ENCODE results near the gene RAD51AP2. TPM values are rescaled to one million over a fixed set of nuclear protein-coding genes. Genes with fewer than 3 reads are reported as not detected.

Gene RAD51AP2
- total and polyA plus RNA-seq, 2 donors (not counting 3 experiments of a cell fraction or from before 2014, with no cell fraction given), result not detected

DNA sequence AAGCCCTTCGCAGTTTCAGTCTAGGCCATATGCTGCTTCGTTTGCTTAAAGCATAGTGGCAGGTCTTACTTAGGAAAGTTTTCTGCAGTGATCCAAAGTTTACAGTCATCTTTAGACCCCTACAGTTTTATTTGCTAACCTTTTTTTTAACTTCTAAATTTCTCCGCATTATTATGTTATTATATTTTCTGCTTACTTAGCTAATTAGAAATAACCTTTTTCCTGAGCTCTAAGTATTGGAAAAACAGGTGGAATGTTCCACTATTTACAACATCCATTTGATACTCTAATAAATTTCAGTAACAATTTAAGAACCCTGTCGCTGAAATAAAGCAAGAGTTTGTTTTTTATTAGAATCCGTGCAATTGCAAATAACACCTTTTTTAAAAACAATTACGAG lies 4.1 kb upstream of the RAD51AP2 start:
- no TSS peak for BruUV-seq (replicated peaks)
- Histone ChIP-seq H3K36me3 (ENCODE audit: control insufficient read depth in 2 of 2, extremely low read depth in 1 of 2, insufficient read depth in 2 of 2, low read length in 2 of 2) (no peaks in the 10 kb centered on the region), H2AFZ (ENCODE audit: low read depth, low read length) (no peak overlapping the region), H3K4me3 (replicated peaks in 1 of 3; ENCODE audit: insufficient read depth in 1 of 3, low read depth in 1 of 3, low read length in 3 of 3) (no peak overlapping the region), H3K9me1 (replicated peaks; ENCODE audit: control insufficient read depth, extremely low read depth, insufficient read depth, low read length) (no peaks in the 10 kb centered on the region), H3K27ac (ENCODE audit: insufficient read depth, low read depth, low read length) (no peak overlapping the region), H3K4me1 (ENCODE audit: control insufficient read depth, extremely low read depth, insufficient read depth, low read length) (peaks cover 2% of the 10 kb centered on the region), H3K79me2 (ENCODE audit: control insufficient read depth, insufficient read depth, low read length) (no peaks in the 10 kb centered on the region), H4K20me1 (replicated peaks; ENCODE audit: control insufficient read depth, extremely low read depth, insufficient read depth, low read length) (no peaks in the 10 kb centered on the region), H3K27me3 (ENCODE audit: control insufficient read depth in 2 of 2, insufficient read depth in 2 of 2, low read length in 2 of 2) (peaks cover 1 to 34% of the 10 kb centered on the region in 2 experiments), H3K9me3 (replicated peaks; ENCODE audit: control insufficient read depth, insufficient read depth, low read length) (no peaks in the 10 kb centered on the region), H3K9ac (replicated peaks; ENCODE audit: extremely low read depth, insufficient read depth, low read length) (no peak overlapping the region), H3K4me2 (ENCODE audit: insufficient read depth, low read length) (no peak overlapping the region)
- FAIRE-seq (no peak), DNase-seq (ENCODE audit: low read depth, low spot score) (no peak)
- POLR2A ChIA-PET, result no interaction called here
- TF ChIP-seq MYC (IDR thresholded peaks at IDR 0.05; ENCODE audit: low read depth, low read length) (no peak), EZH2 (IDR thresholded peaks at IDR 0.05; ENCODE audit: borderline replicate concordance, low read depth, low read length, severe bottlenecking) (no peak), POLR2AphosphoS5 (IDR thresholded peaks at IDR 0.05; ENCODE audit: insufficient read depth, low read depth, low read length) (no peak), JUN (IDR thresholded peaks at IDR 0.05; ENCODE audit: borderline replicate concordance, insufficient read depth, insufficient read length, low read depth) (no peak), POLR2A (IDR thresholded peaks at IDR 0.05; ENCODE audit: low read depth, low read length) (no peak), FOS (IDR thresholded peaks at IDR 0.05; ENCODE audit: borderline replicate concordance, insufficient read depth, low read length) (no peak)
- TF ChIP-seq, protein P1, sequence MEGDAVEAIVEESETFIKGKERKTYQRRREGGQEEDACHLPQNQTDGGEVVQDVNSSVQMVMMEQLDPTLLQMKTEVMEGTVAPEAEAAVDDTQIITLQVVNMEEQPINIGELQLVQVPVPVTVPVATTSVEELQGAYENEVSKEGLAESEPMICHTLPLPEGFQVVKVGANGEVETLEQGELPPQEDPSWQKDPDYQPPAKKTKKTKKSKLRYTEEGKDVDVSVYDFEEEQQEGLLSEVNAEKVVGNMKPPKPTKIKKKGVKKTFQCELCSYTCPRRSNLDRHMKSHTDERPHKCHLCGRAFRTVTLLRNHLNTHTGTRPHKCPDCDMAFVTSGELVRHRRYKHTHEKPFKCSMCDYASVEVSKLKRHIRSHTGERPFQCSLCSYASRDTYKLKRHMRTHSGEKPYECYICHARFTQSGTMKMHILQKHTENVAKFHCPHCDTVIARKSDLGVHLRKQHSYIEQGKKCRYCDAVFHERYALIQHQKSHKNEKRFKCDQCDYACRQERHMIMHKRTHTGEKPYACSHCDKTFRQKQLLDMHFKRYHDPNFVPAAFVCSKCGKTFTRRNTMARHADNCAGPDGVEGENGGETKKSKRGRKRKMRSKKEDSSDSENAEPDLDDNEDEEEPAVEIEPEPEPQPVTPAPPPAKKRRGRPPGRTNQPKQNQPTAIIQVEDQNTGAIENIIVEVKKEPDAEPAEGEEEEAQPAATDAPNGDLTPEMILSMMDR (IDR thresholded peaks at IDR 0.05; ENCODE audit: extremely low read depth in 1 of 2, insufficient read depth in 1 of 2, low read depth in 1 of 2, low read length in 2 of 2), result no peak
- TF ChIP-seq, protein P2, sequence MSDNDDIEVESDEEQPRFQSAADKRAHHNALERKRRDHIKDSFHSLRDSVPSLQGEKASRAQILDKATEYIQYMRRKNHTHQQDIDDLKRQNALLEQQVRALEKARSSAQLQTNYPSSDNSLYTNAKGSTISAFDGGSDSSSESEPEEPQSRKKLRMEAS (IDR thresholded peaks at IDR 0.05; ENCODE audit: insufficient read depth, insufficient read length), result no peak
- intact Hi-C loops (cut with micrococcal nuclease) (no loop called here), dilution Hi-C loops (cut with MboI; ENCODE audit: extremely low pct_ligation_motif_present, low sequenced_read_pairs) (no loop called here)
- CTCF ChIA-PET, result interaction anchor here (1.3 kb wide), 1 partner anchor 997 kb away, joined by 3 read pairs; no protein-coding TSS in a partner anchor
